Measurements from ENCODE around the gene COBL.

COBL gene

GRCh38 chr7:51080216-51080615 lies 236.4 kb downstream of the COBL start:
- Histone ChIP-seq H3K9me3 (ENCODE audit: control insufficient read depth, low read length) (no peaks in the 10 kb centered on the region), H3K79me2 (no peaks in the 10 kb centered on the region), H3K36me3 (ENCODE audit: control insufficient read depth, insufficient read depth, low read length) (no peaks in the 10 kb centered on the region), H3K27ac (no peak overlapping the region), H3K4me3 (ENCODE audit: low read depth, low read length) (no peak overlapping the region), H3K9ac (no peak overlapping the region), H3K4me2 (ENCODE audit: low read length) (no peak overlapping the region), H2AFZ (no peak overlapping the region), H3K27me3 (ENCODE audit: control insufficient read depth, insufficient read depth, low read length) (no peaks in the 10 kb centered on the region), H3K4me1 (no peaks in the 10 kb centered on the region)
- TF ChIP-seq CTCF (IDR thresholded peaks at IDR 0.05) = no peak

- Histone ChIP-seq H3K79me2 (no peaks in the 10 kb centered on the region), H3K36me3 (ENCODE audit: control insufficient read depth, insufficient read depth, low read length) (no peaks in the 10 kb centered on the region), H3K9ac (no peak overlapping the region), H3K4me1 (no peaks in the 10 kb centered on the region), H3K4me3 (ENCODE audit: low read depth, low read length) (no peak overlapping the region), H3K9me3 (ENCODE audit: control insufficient read depth, low read length) (no peaks in the 10 kb centered on the region), H3K4me2 (ENCODE audit: low read length) (no peak overlapping the region), H2AFZ (no peak overlapping the region), H3K27me3 (ENCODE audit: control insufficient read depth, insufficient read depth, low read length) (no peaks in the 10 kb centered on the region), H3K27ac (no peak overlapping the region)
- no peak for TF ChIP-seq CTCF (IDR thresholded peaks at IDR 0.05)
These were observed 237.1 kb downstream of the COBL start for GRCh38 chr7:51079494-51079893.

GRCh38 chr7:51078653-51079052 lies 238.0 kb downstream of the COBL start:
- TF ChIP-seq CTCF (IDR thresholded peaks at IDR 0.05) = no peak
- Histone ChIP-seq H3K27ac (no peak overlapping the region), H3K4me1 (no peaks in the 10 kb centered on the region), H3K4me3 (ENCODE audit: low read depth, low read length) (no peak overlapping the region), H3K4me2 (ENCODE audit: low read length) (no peak overlapping the region), H2AFZ (no peak overlapping the region), H3K27me3 (ENCODE audit: control insufficient read depth, insufficient read depth, low read length) (no peaks in the 10 kb centered on the region), H3K9me3 (ENCODE audit: control insufficient read depth, low read length) (no peaks in the 10 kb centered on the region), H3K79me2 (no peaks in the 10 kb centered on the region), H3K36me3 (ENCODE audit: control insufficient read depth, insufficient read depth, low read length) (no peaks in the 10 kb centered on the region), H3K9ac (no peak overlapping the region)

GRCh38 chr7:51077987-51078370 lies 238.6 kb downstream of the COBL start:
- Histone ChIP-seq H3K9ac (no peak overlapping the region), H3K4me2 (ENCODE audit: low read length) (no peak overlapping the region), H2AFZ (no peak overlapping the region), H3K36me3 (ENCODE audit: control insufficient read depth, insufficient read depth, low read length) (no peaks in the 10 kb centered on the region), H3K9me3 (ENCODE audit: control insufficient read depth, low read length) (no peaks in the 10 kb centered on the region), H3K27ac (no peak overlapping the region), H3K79me2 (no peaks in the 10 kb centered on the region), H3K27me3 (ENCODE audit: control insufficient read depth, insufficient read depth, low read length) (no peaks in the 10 kb centered on the region), H3K4me1 (no peaks in the 10 kb centered on the region), H3K4me3 (ENCODE audit: low read depth, low read length) (no peak overlapping the region)
- TF ChIP-seq CTCF (IDR thresholded peaks at IDR 0.05) = no peak

- no peak for TF ChIP-seq CTCF (IDR thresholded peaks at IDR 0.05)
- H3K9me3 ChIP-seq (ENCODE audit: control insufficient read depth, low read length) = no peaks in the 10 kb centered on the region
- H3K4me1 ChIP-seq = no peaks in the 10 kb centered on the region
- H3K36me3 ChIP-seq (ENCODE audit: control insufficient read depth, insufficient read depth, low read length) = no peaks in the 10 kb centered on the region
- no peak overlapping the region for H3K4me2 ChIP-seq (ENCODE audit: low read length)
- no peaks in the 10 kb centered on the region for H3K27me3 ChIP-seq (ENCODE audit: control insufficient read depth, insufficient read depth, low read length)
- no peak overlapping the region for H3K4me3 ChIP-seq (ENCODE audit: low read depth, low read length)
- H3K79me2 ChIP-seq = no peaks in the 10 kb centered on the region
- no peak overlapping the region for H3K27ac ChIP-seq
- no peak overlapping the region for H2AFZ ChIP-seq
- H3K9ac ChIP-seq = no peak overlapping the region
These were observed 239.2 kb downstream of the COBL start for GRCh38 chr7:51077316-51077986.
